RWPE2 (cell line): ENCODE results near the gene TRAF3IP1.

ENCODE experiments used
- ATAC-seq: fragments of 200-7000 bp; cut with Tn5 transposase; 3 replicates; pipeline ENCODE4 v1.9.1; 2021; ENCODE audit warnings: low read depth
- DNase-seq: peaks from one replicate; pipeline ENCODE4 v3.0.0-alpha.2; 2020; ENCODE audit warnings: low spot score
- H3K27ac ChIP-seq: fragments of 450-650 bp; 2 replicates; pipeline ENCODE4 v1.5.1; 2017; ENCODE audit warnings: mild to moderate bottlenecking; ENCODE audit not compliant: poor library complexity, severe bottlenecking
- H3K27me3 ChIP-seq: fragments of 250-450 bp; sonication (Bioruptor Pico); 2 replicates; pipeline ENCODE4 v1.5.1; 2021; ENCODE audit warnings: mild to moderate bottlenecking, moderate library complexity; ENCODE audit not compliant: insufficient read depth, poor library complexity, severe bottlenecking
- H3K36me3 ChIP-seq: fragments of 250-450 bp; sonication (Bioruptor Pico); 2 replicates; pipeline ENCODE4 v1.5.1; 2020; ENCODE audit warnings: low read depth, mild to moderate bottlenecking, moderate library complexity
- H3K4me1 ChIP-seq: fragments of 250-450 bp; sonication (Bioruptor Pico); 2 replicates; pipeline ENCODE4 v1.5.1; 2021; ENCODE audit warnings: mild to moderate bottlenecking, moderate library complexity; ENCODE audit not compliant: insufficient read depth, poor library complexity, severe bottlenecking
- H3K4me3 ChIP-seq: fragments of 250-450 bp; sonication (Bioruptor Pico); 2 replicates; pipeline ENCODE4 v1.5.1; 2021; ENCODE audit warnings: mild to moderate bottlenecking, moderate library complexity; ENCODE audit not compliant: severe bottlenecking
- H3K9me3 ChIP-seq: fragments of 250-450 bp; sonication (Bioruptor Pico); 2 replicates; pipeline ENCODE4 v1.5.1; 2021; ENCODE audit warnings: mild to moderate bottlenecking, moderate library complexity; ENCODE audit not compliant: severe bottlenecking
- TF ChIP-seq, protein P1 (sequence below): fragments of 450-650 bp; IDR thresholded peaks from one replicate; pipeline ENCODE4 v1.5.1; 2017; ENCODE audit warnings: mild to moderate bottlenecking, moderate library complexity; ENCODE audit not compliant: poor library complexity, severe bottlenecking

Gene TRAF3IP1

GRCh38 chr2:238449241-238449640 is 128.9 kb downstream of the TRAF3IP1 start:
- peaks cover 85% of the 10 kb centered on the region for H3K36me3 ChIP-seq

DNA sequence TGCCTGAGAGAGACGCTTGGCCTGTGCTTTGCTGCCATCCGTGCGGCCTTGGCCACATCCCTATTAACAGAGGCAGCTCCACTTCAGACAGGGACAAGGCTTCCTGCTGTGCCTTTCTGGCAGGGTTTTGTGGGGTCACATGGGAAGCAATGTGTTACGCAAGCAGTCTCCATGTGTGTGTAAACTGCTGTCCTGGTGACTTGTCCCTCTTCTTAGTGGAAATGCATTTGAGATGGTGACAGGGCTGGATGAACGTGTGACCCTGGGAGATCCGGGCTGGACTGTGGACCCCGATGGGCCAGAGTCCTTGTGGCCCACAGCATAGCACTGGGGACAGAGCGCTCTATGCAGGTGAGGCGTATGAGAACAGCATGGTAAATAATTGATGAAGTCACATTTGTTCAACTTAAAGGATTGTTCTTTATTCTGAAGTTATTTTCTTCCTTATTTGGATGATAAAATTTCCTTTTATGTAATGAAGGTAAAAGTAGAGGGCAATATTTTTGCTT is 129.6 kb downstream of the TRAF3IP1 start:
- Histone ChIP-seq H3K27ac (no peak overlapping the region), H3K4me1 (no peaks in the 10 kb centered on the region), H3K36me3 (peaks cover 78% of the 10 kb centered on the region), H3K4me3 (no peak overlapping the region), H3K27me3 (no peaks in the 10 kb centered on the region), H3K9me3 (no peaks in the 10 kb centered on the region)
- ATAC-seq = no peak
- TF ChIP-seq, protein P1, sequence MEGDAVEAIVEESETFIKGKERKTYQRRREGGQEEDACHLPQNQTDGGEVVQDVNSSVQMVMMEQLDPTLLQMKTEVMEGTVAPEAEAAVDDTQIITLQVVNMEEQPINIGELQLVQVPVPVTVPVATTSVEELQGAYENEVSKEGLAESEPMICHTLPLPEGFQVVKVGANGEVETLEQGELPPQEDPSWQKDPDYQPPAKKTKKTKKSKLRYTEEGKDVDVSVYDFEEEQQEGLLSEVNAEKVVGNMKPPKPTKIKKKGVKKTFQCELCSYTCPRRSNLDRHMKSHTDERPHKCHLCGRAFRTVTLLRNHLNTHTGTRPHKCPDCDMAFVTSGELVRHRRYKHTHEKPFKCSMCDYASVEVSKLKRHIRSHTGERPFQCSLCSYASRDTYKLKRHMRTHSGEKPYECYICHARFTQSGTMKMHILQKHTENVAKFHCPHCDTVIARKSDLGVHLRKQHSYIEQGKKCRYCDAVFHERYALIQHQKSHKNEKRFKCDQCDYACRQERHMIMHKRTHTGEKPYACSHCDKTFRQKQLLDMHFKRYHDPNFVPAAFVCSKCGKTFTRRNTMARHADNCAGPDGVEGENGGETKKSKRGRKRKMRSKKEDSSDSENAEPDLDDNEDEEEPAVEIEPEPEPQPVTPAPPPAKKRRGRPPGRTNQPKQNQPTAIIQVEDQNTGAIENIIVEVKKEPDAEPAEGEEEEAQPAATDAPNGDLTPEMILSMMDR = no peak
- DNase-seq = no peak

More at GRCh38 chr2:238449241-238449640, 128.9 kb downstream of the TRAF3IP1 start:
- Histone ChIP-seq H3K4me1 (no peaks in the 10 kb centered on the region), H3K4me3 (no peak overlapping the region), H3K27me3 (no peaks in the 10 kb centered on the region), H3K9me3 (no peaks in the 10 kb centered on the region), H3K27ac (no peak overlapping the region)
- TF ChIP-seq, protein P1 = no peak
- no peak for DNase-seq
- ATAC-seq = no peak

DNA sequence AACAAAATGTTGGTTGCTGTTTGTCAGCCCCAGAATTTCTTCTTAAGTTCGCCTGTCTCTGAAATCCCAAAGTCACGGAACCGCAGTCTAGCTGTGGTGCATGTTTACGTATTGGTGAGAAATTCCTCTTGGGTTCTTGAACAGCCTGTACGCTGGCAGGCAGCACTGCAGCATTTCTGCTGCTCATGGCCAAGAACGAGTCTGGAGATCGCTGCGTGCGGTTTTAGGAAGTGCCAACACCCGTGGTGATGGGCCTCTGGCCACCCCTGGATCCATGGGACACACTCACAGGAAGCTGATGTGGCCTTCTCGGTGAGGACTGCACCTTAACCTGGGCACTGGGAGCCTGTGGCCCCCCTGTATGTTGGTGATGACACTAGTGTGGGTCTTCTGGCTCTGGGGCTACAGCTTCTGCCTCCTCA is 130.1 kb downstream of the TRAF3IP1 start:
- H3K4me1 ChIP-seq = no peaks in the 10 kb centered on the region
- H3K4me3 ChIP-seq = no peak overlapping the region
- H3K36me3 ChIP-seq = peaks cover 73% of the 10 kb centered on the region
- no peak overlapping the region for H3K27ac ChIP-seq
- DNase-seq (no peak), ATAC-seq (no peak)
- H3K9me3 ChIP-seq = no peaks in the 10 kb centered on the region
- TF ChIP-seq, protein P1 = no peak
- H3K27me3 ChIP-seq = no peaks in the 10 kb centered on the region
